Measurements from ENCODE around the gene STXBP1. TPM values are rescaled to one million over a fixed set of nuclear protein-coding genes. Genes with fewer than 3 reads are reported as not detected.

Gene STXBP1
- 10 to 100 TPM; 17.4 to 17.8 TPM for total RNA-seq

DNA sequence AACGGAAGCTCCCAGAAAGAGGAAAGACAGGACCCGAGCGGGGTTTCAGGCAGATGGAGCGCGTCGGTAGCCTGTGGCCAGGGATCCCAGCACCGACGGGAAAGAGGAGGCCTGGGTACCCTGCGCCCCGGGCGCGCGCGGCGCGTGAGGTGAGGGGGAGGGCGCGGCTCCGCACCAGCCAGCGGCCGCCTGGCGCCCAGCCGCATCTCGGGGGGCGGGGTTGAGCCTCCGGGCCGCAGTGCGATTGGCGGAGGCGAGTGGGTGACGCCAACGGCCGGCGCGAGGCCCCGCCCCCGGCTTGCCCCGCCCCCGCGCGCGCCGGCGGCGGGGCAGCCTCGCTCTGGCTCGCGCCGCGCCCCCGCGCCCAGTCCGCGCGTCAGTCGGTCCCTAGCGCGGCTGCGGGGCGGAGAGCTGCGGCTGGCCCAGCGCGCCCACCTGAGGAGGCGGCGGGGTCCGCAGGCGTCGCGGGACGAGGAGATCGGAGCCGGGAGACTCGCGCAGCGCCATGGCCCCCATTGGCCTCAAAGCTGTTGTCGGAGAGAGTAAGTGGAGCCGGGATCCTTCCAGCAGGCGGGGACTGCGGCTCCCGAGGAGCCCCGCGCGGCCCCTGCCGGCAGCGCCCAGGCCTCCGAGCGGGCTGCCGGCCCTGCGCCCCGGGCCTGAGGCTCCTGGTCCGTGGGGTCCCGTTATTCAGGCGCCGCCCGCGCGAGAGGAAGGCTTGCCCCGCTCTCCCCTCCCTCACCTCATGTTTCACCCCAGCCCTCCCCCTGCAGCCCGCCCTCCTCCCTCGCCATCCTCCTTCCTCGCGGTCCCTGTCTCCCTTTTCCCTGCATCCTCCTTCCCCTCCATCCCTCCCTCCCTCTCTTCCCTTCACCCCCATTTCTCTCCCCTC lies at the start of gene STXBP1:
TSS of gene STXBP1 (plus strand) at position 379 of the 892 bp plus-strand sequence. CDS start at position 506, 127 bp downstream.
- peak; percentile 86 for DNase-seq
- CTCF ChIA-PET: interaction anchor here (1.3 to 1.6 kb wide), 3 partner anchors 27 to 123 kb away, joined by 3 read pairs; partner anchors contain the start of gene TOR2A
- no peak within 1 kb of the TSS for H3K27ac Mint-ChIP-seq
- peak within 1 kb of the TSS; percentile 94 for H3K4me3 Mint-ChIP-seq
- H3K9me3 Mint-ChIP-seq: no peaks in the 10 kb centered on the region
- H3K4me1 Mint-ChIP-seq (ENCODE audit: low read depth): peaks cover 21% of the 10 kb centered on the region
- H3K36me3 Mint-ChIP-seq (ENCODE audit: low read depth): no peaks in the 10 kb centered on the region
- peaks cover 15% of the 10 kb centered on the region for H3K27me3 Mint-ChIP-seq (ENCODE audit: low read depth)
- intact Hi-C loops (cut with micrococcal nuclease): loop anchor here (1.0 to 5.0 kb wide), 5 partner anchors 43 to 455 kb away; partner anchors contain the start of genes NAIF1, PTRH1, ST6GALNAC4 and TOR2A

DNA sequence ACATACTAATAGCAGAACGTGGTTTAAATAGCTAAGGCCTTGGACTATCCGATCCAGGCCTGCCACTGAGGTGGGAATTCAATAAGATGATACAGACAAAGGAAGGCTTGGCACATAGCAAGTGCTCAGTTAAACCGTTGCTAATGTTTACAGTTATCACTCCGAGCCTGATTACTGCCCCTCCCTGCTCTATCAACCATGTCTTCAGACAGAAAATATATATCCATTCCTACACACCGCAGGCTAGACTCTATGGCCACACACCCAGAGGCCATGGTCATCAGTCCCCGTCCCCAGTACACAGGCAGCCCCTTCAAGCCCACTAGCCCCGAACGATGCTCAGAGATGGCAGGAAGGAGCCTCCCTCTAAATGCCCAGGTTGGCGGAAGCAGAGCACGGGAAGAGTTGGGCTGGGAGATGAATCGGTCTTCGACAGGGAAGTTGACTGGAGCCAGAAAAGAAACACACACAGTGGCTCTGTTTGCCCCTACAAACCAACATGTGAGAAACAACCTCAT lies 49.7 kb upstream of the STXBP1 start:
- Mint-ChIP-seq H3K27me3 (ENCODE audit: low read depth) (no peaks in the 10 kb centered on the region), H3K27ac (no peak overlapping the region), H3K4me3 (no peak overlapping the region), H3K9me3 (no peaks in the 10 kb centered on the region), H3K4me1 (ENCODE audit: low read depth) (peaks cover 28% of the 10 kb centered on the region), H3K36me3 (ENCODE audit: low read depth) (no peaks in the 10 kb centered on the region)
- no peak for DNase-seq
- intact Hi-C loops (cut with micrococcal nuclease): no loop called here
- CTCF ChIA-PET: no interaction called here

DNA sequence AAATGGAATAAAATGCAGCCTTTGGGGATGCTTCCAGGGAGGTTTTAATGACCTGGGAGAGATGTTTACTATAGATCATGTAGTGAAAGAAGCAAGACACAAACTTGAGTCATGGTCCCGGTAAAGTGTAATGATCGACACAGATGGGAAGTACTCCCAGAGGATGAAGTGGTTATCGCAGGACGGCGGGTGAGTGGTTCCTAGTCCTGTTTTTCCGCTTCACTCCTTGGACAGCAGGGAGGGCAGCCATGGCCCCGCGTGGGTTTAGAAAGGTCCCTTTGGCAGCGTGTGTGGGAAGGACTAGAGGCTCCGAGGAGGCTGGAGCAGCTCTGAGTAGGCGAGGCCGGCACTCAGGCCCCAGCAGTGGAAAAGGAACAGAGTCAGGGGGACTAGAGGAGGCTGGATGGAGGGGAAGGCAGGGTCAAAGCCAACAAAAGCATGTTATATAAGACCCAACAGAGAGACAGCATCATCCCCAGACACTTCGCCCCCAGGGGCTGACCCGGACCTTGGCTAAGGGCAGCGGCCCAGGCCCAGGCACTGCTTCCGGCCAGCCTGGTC lies 49.2 kb upstream of the STXBP1 start:
- H3K4me1 Mint-ChIP-seq (ENCODE audit: low read depth): peaks cover 28% of the 10 kb centered on the region
- H3K27me3 Mint-ChIP-seq (ENCODE audit: low read depth): no peaks in the 10 kb centered on the region
- CTCF ChIA-PET: no interaction called here
- intact Hi-C loops (cut with micrococcal nuclease): no loop called here
- no peak for DNase-seq
- H3K9me3 Mint-ChIP-seq: no peaks in the 10 kb centered on the region
- no peaks in the 10 kb centered on the region for H3K36me3 Mint-ChIP-seq (ENCODE audit: low read depth)
- no peak overlapping the region for H3K27ac Mint-ChIP-seq
- H3K4me3 Mint-ChIP-seq: no peak overlapping the region

DNA sequence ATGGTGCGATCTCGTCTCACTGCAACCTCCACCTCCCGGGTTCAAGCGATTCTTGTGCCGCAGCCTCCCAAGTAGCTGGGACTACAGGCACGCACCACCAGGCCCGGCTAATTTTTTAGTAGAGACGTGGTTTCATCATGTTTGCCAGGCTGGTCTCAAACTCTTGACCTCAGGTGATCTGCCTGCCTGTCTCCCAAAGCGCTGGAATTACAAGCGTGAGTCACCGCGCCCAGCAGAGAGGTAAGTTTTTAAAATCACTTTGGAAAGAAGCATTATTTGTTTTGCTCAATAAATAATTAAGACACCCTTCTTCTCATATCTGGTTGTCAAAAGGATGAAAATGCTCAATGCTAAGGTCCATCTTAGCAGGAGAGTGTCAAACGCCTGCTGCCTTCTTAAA lies 48.5 kb upstream of the STXBP1 start:
- Mint-ChIP-seq H3K36me3 (ENCODE audit: low read depth) (no peaks in the 10 kb centered on the region), H3K9me3 (no peaks in the 10 kb centered on the region), H3K27ac (no peak overlapping the region), H3K27me3 (ENCODE audit: low read depth) (no peaks in the 10 kb centered on the region), H3K4me3 (no peak overlapping the region), H3K4me1 (ENCODE audit: low read depth) (peaks cover 21% of the 10 kb centered on the region)
- no peak for DNase-seq
- intact Hi-C loops (cut with micrococcal nuclease): no loop called here
- CTCF ChIA-PET: no interaction called here

DNA sequence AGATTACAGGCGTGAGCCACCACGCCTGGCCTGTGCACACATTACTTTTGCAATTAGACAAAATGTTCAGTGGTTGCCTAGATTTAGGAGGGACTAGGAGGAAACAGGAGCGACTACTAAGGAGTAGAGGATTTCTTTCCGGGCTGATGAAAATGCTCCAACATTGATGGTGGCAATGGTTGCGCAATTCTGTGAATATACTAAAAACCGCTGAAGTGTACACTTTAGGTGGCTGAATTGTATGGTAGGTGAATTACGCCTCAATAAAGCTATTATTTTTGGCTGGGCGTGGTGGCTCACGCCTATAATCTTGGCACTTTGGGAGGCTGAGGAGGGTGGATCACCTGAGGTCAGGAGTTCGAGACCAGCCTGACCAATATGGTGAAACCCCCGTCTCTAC lies 46.8 kb upstream of the STXBP1 start:
- no peaks in the 10 kb centered on the region for H3K36me3 Mint-ChIP-seq (ENCODE audit: low read depth)
- H3K9me3 Mint-ChIP-seq: no peaks in the 10 kb centered on the region
- H3K4me3 Mint-ChIP-seq: no peak overlapping the region
- no peak overlapping the region for H3K27ac Mint-ChIP-seq
- CTCF ChIA-PET: no interaction called here
- no peak for DNase-seq
- intact Hi-C loops (cut with micrococcal nuclease): no loop called here
- no peaks in the 10 kb centered on the region for H3K27me3 Mint-ChIP-seq (ENCODE audit: low read depth)
- peaks cover 25% of the 10 kb centered on the region for H3K4me1 Mint-ChIP-seq (ENCODE audit: low read depth)

DNA sequence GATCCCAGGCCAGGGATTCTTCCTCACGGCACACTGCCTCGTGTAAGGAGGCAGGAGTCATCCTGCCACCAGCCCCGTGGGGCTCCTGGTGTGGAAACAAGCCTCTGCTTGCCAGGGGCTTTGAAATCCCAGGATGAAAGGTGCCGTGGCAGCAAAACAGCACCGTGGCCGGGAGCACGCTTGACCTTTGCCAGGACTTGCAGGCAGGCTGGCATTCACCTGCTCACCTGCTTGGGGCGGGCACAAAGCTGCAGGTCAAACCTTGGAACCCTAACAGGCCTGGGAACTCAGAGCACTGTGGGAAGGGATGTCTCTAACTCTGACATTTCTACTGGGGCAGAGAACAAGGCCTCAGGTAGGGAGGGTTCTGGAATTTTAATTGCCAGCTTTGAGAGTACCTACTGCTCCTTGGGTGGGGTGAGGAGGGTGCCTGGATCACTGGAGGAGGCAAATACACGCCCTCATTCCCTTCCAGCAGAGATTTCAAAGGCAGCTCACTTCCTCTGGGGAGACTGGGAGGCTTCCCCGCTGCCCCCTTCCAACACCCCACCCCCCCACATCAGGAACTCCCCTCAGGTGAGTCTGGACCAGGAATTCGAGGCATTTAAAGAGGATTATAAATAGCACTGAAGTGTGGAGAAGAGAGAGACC lies 45.6 kb upstream of the STXBP1 start:
- CTCF ChIA-PET: no interaction called here
- H3K4me3 Mint-ChIP-seq: no peak overlapping the region
- H3K27ac Mint-ChIP-seq: no peak overlapping the region
- DNase-seq: no peak
- intact Hi-C loops (cut with micrococcal nuclease): no loop called here
- no peaks in the 10 kb centered on the region for H3K36me3 Mint-ChIP-seq (ENCODE audit: low read depth)
- H3K4me1 Mint-ChIP-seq (ENCODE audit: low read depth): peaks cover 25% of the 10 kb centered on the region
- no peaks in the 10 kb centered on the region for H3K27me3 Mint-ChIP-seq (ENCODE audit: low read depth)
- H3K9me3 Mint-ChIP-seq: no peaks in the 10 kb centered on the region

DNA sequence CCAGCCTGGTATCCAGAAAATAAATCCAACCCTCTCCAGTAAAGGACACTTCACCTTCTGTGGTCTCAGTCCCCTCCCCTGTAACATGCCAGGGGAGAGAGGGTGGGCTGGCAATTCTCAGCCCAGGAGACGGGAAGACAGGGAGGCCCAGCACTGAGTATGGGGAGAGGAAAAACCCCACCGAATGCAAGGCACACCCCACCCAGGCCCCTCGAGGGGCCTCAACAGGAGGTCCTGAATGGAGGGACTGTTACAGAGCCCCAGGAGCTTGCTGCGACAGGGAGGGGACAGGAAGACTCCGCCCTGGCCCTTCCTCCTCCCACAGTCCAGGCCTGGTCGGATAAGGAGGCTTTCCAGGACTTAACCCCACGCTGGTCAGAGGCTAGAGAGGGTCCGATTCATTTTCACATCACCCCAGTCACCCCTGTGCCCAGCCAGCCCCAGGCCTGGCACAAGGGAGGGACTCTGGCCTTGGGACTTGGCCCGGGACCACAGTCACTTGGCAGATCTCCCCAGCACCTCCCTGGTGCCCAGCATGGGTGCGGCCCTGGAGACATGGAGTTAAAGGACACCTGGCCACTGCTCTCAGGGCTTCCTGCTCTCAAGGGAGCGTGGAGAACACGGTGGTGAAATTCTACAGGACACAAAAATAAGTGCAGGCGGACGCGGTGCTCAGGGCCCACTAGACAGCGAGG lies 44.9 kb upstream of the STXBP1 start:
- Mint-ChIP-seq H3K4me1 (ENCODE audit: low read depth) (peaks cover 18% of the 10 kb centered on the region), H3K4me3 (peak overlapping the region; percentile 52), H3K36me3 (ENCODE audit: low read depth) (no peaks in the 10 kb centered on the region), H3K9me3 (no peaks in the 10 kb centered on the region), H3K27ac (no peak overlapping the region), H3K27me3 (ENCODE audit: low read depth) (no peaks in the 10 kb centered on the region)
- intact Hi-C loops (cut with micrococcal nuclease): no loop called here
- CTCF ChIA-PET: interaction anchor here (1.6 kb wide), 1 partner anchor 9 kb away, joined by 5 read pairs; no protein-coding TSS in a partner anchor
- no peak for DNase-seq

DNA sequence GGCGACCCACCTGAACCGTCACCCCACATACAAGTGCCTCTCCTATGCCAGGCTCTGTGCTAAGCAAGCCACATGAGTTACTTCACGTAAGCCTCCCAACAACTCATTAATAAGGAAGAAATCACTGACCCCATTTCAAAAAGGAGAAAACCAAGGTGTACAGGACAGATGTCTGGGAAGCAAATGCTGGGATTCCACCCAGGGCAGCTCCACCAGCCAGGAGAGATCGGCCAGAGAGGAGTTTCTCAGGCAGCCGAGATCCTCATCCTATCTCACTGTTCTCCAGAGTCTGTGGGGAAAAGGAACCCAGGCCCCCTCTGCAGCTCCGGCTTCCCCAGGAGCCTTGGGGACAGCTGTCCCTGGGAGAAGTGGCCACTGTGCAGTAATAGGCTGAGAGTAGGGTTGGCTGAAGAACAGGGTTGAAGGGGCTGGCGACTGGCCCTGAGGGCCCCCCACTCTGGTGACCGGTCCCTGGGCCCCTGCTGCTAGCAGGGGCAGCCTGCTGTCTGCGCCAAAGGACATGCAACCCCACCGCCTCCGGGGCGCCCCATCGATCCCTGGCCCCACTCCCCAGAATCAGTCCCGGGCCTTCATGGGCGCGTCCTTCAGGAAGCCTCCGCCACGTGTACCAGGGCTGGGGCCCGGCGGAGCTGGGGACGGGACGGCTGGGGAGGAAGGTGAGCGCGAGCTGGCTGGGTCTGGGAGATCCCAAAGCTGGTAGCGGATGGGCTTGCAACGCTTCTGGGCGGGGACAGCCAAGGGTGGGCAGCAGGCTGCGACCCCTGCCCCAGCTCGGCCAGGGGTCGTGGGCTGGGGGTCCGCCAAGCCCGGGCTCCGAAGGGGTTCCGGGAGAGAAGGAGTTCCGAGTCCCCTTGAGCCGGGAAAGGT lies 44.1 kb upstream of the STXBP1 start:
- DNase-seq: no peak
- intact Hi-C loops (cut with micrococcal nuclease): loop anchor here (2.0 kb wide), 1 partner anchor 45 kb away; the partner anchor contains the start of gene STXBP1

DNA sequence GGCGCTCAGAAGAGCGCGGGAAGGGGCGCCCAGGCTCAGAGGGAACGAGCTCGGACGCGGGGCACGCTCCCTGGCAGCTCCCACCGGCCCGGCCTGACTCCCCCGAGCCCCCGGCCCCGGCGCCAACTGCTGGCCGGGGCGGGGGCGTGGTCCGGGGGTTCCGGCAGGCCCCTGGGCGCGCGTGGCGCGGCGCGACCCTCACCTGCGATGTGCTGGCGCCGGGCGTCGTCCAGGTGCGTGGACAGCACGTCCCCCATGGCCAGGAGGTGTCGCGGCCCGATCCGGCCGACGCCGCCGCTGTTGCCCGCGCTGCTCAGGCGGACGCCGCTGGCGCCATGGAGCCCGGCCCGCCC lies 43.5 kb upstream of the STXBP1 start:
- Mint-ChIP-seq H3K9me3 (no peaks in the 10 kb centered on the region), H3K27me3 (ENCODE audit: low read depth) (no peaks in the 10 kb centered on the region), H3K4me1 (ENCODE audit: low read depth) (peaks cover 18% of the 10 kb centered on the region), H3K36me3 (ENCODE audit: low read depth) (no peaks in the 10 kb centered on the region), H3K4me3 (no peak overlapping the region), H3K27ac (no peak overlapping the region)
- CTCF ChIA-PET: interaction anchor here (0.9 to 1.6 kb wide), 3 partner anchors 11 to 153 kb away, joined by 3 to 5 read pairs (median 4); no protein-coding TSS in a partner anchor
- intact Hi-C loops (cut with micrococcal nuclease): loop anchor here (2.0 kb wide), 1 partner anchor 44 kb away; the partner anchor contains the start of gene STXBP1
- DNase-seq: no peak

More for the DNA sequence above, 44.1 kb upstream of the STXBP1 start:
- H3K9me3 Mint-ChIP-seq: no peaks in the 10 kb centered on the region
- peak overlapping the region; percentile 52 for H3K4me3 Mint-ChIP-seq
- CTCF ChIA-PET: interaction anchor here (0.9 to 1.6 kb wide), 3 partner anchors 10 to 154 kb away, joined by 3 to 5 read pairs (median 4); no protein-coding TSS in a partner anchor
- H3K27me3 Mint-ChIP-seq (ENCODE audit: low read depth): no peaks in the 10 kb centered on the region
- peaks cover 18% of the 10 kb centered on the region for H3K4me1 Mint-ChIP-seq (ENCODE audit: low read depth)
- H3K27ac Mint-ChIP-seq: no peak overlapping the region
- no peaks in the 10 kb centered on the region for H3K36me3 Mint-ChIP-seq (ENCODE audit: low read depth)

DNA sequence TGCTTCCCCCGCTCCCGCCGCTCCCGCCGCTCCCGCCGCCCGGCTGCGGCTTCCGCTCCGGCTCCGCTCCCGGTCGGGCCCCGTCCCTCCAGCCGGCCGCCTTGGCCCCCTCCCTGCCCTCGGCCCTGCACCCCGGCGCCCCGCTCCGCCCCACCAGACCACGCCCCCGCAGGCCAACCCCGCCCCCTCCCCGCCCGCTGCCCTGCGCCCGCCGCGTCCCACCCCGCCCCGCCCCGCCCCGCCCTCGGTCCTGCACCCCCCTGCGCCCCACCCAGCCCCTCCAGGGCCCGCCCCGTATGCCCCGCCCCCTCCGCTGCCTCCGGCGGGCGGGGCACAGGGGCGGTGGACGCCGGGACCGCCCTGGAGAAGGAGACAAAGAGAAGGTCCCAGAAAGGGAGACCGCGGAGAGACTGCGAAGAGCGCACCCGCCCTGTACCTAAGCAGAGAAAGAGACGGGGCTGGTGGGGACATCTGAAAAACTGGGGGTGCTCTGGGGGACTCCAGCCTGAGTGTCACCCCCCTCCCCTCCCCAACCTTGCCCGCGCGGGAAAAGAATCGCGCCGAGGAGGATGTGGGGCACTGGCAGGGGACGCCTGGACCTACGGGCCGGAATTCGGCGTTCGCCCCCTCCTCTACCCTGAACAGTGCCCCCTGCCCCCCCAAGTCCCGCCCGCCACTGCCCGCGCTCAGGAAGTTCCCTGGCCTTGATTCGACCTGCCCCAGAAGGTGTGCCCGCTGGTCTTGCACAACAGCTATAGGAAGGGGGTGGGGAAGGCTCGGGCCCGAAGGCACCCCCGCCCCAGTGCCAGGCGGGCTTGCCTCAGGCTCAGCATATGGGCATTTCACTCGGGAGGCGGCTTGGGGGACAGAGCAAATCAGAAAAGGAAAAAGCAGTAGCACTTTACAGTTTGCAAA lies 42.8 kb upstream of the STXBP1 start:
- Mint-ChIP-seq H3K4me3 (peak overlapping the region; percentile 77), H3K9me3 (no peaks in the 10 kb centered on the region), H3K4me1 (ENCODE audit: low read depth) (peaks cover 18% of the 10 kb centered on the region), H3K36me3 (ENCODE audit: low read depth) (no peaks in the 10 kb centered on the region), H3K27ac (peak overlapping the region; percentile 12), H3K27me3 (ENCODE audit: low read depth) (no peaks in the 10 kb centered on the region)
- DNase-seq: peak; percentile 74
- intact Hi-C loops (cut with micrococcal nuclease): loop anchor here (2.0 kb wide), 1 partner anchor 44 kb away; the partner anchor contains the start of gene STXBP1
- CTCF ChIA-PET: interaction anchor here (1.0 to 1.6 kb wide), 3 partner anchors 11 to 153 kb away, joined by 3 to 6 read pairs (median 5); no protein-coding TSS in a partner anchor

Measured in activated naive CD4-positive, alpha-beta T cell treated with anti-CD3 and anti-CD28 coated beads for 36 hours (primary cell).